ENCODE results near the gene WDR45B. TPM values are rescaled to one million over a fixed set of nuclear protein-coding genes. Genes with fewer than 3 reads are reported as not detected.

Gene WDR45B
- total RNA-seq, 4 donors from 2014 or later, result 68.1 to 108 (median 83.6) TPM

DNA sequence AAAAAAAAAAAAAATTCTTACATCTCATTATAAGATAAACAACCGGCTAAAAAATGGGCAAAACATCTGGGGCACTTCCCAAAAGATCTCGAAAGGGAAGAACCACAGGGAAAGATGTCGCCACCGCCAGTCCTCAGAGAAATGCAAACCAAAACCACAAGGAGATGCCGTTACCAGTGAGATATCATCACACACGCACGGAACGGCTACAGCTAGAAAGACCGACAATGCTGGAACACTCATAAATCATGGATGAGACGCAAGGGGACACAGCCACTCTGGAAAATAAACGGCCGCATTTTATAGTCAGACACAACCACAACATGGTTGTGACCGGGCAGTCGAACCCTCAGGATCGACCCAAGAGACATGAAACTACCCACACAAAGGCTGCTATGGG lies 24.5 kb downstream of the WDR45B start:
- Histone ChIP-seq H3K9me3 (no peaks in the 10 kb centered on the region), H3K36me3 (peaks cover 0 to 80% (median 27%) of the 10 kb centered on the region in 4 donors), H3K4me3 (no peak overlapping the region), H3K27me3 (no peaks in the 10 kb centered on the region), H3K27ac (no peak overlapping the region), H3K4me1 (no peaks in the 10 kb centered on the region)
- in situ Hi-C loops (cut with MboI; ENCODE audit: low pct_ligation_motif_present in 1 of 4, low pct_unique_long_range_greater_than_20kb in 1 of 4, low sequenced_read_pairs in 3 of 4) (no loop called here), intact Hi-C loops (cut with DNase I; ENCODE audit: low total_unique reads) (no loop called here)
- no peak for TF ChIP-seq POLR2AphosphoS5 (IDR thresholded peaks at IDR 0.05)
- TF ChIP-seq, protein P1, sequence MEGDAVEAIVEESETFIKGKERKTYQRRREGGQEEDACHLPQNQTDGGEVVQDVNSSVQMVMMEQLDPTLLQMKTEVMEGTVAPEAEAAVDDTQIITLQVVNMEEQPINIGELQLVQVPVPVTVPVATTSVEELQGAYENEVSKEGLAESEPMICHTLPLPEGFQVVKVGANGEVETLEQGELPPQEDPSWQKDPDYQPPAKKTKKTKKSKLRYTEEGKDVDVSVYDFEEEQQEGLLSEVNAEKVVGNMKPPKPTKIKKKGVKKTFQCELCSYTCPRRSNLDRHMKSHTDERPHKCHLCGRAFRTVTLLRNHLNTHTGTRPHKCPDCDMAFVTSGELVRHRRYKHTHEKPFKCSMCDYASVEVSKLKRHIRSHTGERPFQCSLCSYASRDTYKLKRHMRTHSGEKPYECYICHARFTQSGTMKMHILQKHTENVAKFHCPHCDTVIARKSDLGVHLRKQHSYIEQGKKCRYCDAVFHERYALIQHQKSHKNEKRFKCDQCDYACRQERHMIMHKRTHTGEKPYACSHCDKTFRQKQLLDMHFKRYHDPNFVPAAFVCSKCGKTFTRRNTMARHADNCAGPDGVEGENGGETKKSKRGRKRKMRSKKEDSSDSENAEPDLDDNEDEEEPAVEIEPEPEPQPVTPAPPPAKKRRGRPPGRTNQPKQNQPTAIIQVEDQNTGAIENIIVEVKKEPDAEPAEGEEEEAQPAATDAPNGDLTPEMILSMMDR (IDR thresholded peaks at IDR 0.05), result no peak
- no peak for TF ChIP-seq POLR2A (IDR thresholded peaks at IDR 0.05)
- TF ChIP-seq EP300 (IDR thresholded peaks at IDR 0.05; ENCODE audit: low read depth), result no peak
- DNase-seq, result no peak
- WGBS, 2 donors (ENCODE audit: low coverage in 1 of 2), result 85 to 89% methylated on average over 15 of the region's 15 CpGs

DNA sequence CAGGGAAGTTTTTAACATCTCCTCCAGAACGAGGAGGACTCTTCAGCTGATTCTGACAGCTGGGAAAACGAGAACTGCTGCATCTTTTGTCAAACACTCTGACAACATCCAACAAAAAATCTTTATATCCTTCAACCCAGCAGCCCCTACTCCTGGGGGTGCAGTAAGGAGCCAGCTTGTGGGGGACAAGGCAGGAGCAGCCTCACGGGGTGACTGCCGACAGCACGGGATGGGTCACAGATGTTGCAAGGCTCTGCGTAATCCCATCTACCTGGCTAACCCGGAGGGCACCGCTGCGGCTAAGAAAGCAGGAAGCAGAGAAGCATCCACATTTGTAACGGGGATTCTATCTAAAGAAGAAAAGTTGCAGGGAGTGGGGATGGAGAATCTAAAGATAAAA lies 28.6 kb downstream of the WDR45B start:
- no peaks in the 10 kb centered on the region for H3K4me1 ChIP-seq
- WGBS, 2 donors (ENCODE audit: low coverage in 1 of 2), result 85 to 95% methylated on average over 2 to 10 of the region's 10 CpGs
- no peak for DNase-seq
- TF ChIP-seq, protein P1 (IDR thresholded peaks at IDR 0.05), result no peak
- no peak for TF ChIP-seq POLR2A (IDR thresholded peaks at IDR 0.05)
- TF ChIP-seq POLR2AphosphoS5 (IDR thresholded peaks at IDR 0.05), result no peak
- TF ChIP-seq EP300 (IDR thresholded peaks at IDR 0.05; ENCODE audit: low read depth), result no peak
- no peak overlapping the region for H3K27ac ChIP-seq
- peaks cover 0 to 85% (median 37%) of the 10 kb centered on the region in 4 donors for H3K36me3 ChIP-seq
- intact Hi-C loops (cut with DNase I; ENCODE audit: low total_unique reads), result no loop called here
- in situ Hi-C loops (cut with MboI; ENCODE audit: low pct_ligation_motif_present in 1 of 4, low pct_unique_long_range_greater_than_20kb in 1 of 4, low sequenced_read_pairs in 3 of 4), result no loop called here
- H3K4me3 ChIP-seq, result no peak overlapping the region
- no peaks in the 10 kb centered on the region for H3K27me3 ChIP-seq
- H3K9me3 ChIP-seq, result no peaks in the 10 kb centered on the region

- in situ Hi-C loops (cut with MboI; ENCODE audit: low pct_ligation_motif_present in 1 of 4, low pct_unique_long_range_greater_than_20kb in 1 of 4, low sequenced_read_pairs in 3 of 4), result no loop called here
- WGBS, 2 donors (ENCODE audit: low coverage in 1 of 2), result 80 to 92% methylated on average over 5 to 7 of the region's 7 CpGs
- no peak for DNase-seq
- peaks cover 0 to 84% (median 36%) of the 10 kb centered on the region in 4 donors for H3K36me3 ChIP-seq
- H3K4me3 ChIP-seq, result no peak overlapping the region
- TF ChIP-seq, protein P1 (IDR thresholded peaks at IDR 0.05), result no peak
- TF ChIP-seq POLR2AphosphoS5 (IDR thresholded peaks at IDR 0.05) (no peak), POLR2A (IDR thresholded peaks at IDR 0.05) (no peak)
- H3K4me1 ChIP-seq, result no peaks in the 10 kb centered on the region
- H3K27me3 ChIP-seq, result no peaks in the 10 kb centered on the region
- intact Hi-C loops (cut with DNase I; ENCODE audit: low total_unique reads), result no loop called here
- H3K27ac ChIP-seq, result no peak overlapping the region
- H3K9me3 ChIP-seq, result no peaks in the 10 kb centered on the region
These were observed 29.0 kb downstream of the WDR45B start for GRCh38 chr17:82619211-82619610.

- TF ChIP-seq POLR2AphosphoS5 (IDR thresholded peaks at IDR 0.05) (no peak), EP300 (IDR thresholded peaks at IDR 0.05; ENCODE audit: low read depth) (no peak)
- no peaks in the 10 kb centered on the region for H3K9me3 ChIP-seq
- in situ Hi-C loops (cut with MboI; ENCODE audit: low pct_ligation_motif_present in 1 of 4, low pct_unique_long_range_greater_than_20kb in 1 of 4, low sequenced_read_pairs in 3 of 4), result no loop called here
These were observed 32.1 kb downstream of the WDR45B start for GRCh38 chr17:82616021-82616711.

More at GRCh38 chr17:82616021-82616711, 32.1 kb downstream of the WDR45B start:
- Histone ChIP-seq H3K4me3 (no peak overlapping the region), H3K36me3 (peaks cover 0 to 59% (median 27%) of the 10 kb centered on the region in 4 donors), H3K4me1 (peaks cover 0 to 5% (median 0%) of the 10 kb centered on the region in 4 donors), H3K27me3 (no peaks in the 10 kb centered on the region), H3K27ac (no peak overlapping the region)
- WGBS, 2 donors (ENCODE audit: low coverage in 1 of 2), result 88 to 93% methylated on average over 10 to 22 of the region's 22 CpGs
- intact Hi-C loops (cut with DNase I; ENCODE audit: low total_unique reads), result no loop called here
- no peak for DNase-seq
